H1 (cell line): Measurements from ENCODE around the gene FRMD5. TPM values are rescaled to one million over a fixed set of nuclear protein-coding genes. Genes with fewer than 3 reads are reported as not detected.
A peak's percentile ranks its signal among the peaks of the same experiment; 100 is the strongest.
"Not testable (repeated sequence)": the region's sequence is repeated elsewhere in the genome, so short reads cannot be mapped to it uniquely, and the experiment has no call there.

Experiments used
- CTCF ChIA-PET: fragments of 300-600 bp; sonication (Branson Sonifier 250); formaldehyde crosslinking; loops from one replicate; lab custom pipeline; 2021; ENCODE audit not compliant: partially characterized antibody; lab: Charles Lee
- POLR2A ChIA-PET: fragments of 300-600 bp; sonication (Branson Sonifier 250); formaldehyde crosslinking; loops from one replicate; lab custom pipeline; 2021; ENCODE audit warnings: inconsistent platforms; ENCODE audit not compliant: partially characterized antibody; lab: Charles Lee
- DNase-seq, 2 experiments: peaks; one replicate each; pipeline versions ENCODE4 v3.0.0 to v3.0.0-alpha.2; 2010 to 2022; ENCODE audit warnings: low spot score in 2 of 2, low read depth in 1 of 2, mixed read lengths in 1 of 2
- FAIRE-seq: peaks from 2 replicates; lab custom pipeline; 2011; peaks lifted over from hg19 to GRCh38; lab: Jason Lieb, UNC
- H2AFZ ChIP-seq: 2 replicates; pipeline ENCODE4 v1.8.1; 2012; ENCODE audit warnings: low read length, inconsistent platforms
- H2AK5ac ChIP-seq: 2 replicates; pipeline ENCODE4 v1.6.1; 2013; ENCODE audit warnings: low read depth, low read length
- H2BK120ac ChIP-seq: replicated peaks from 2 replicates; pipeline ENCODE3; 2013; ENCODE audit warnings: low read depth, low read length, inconsistent platforms
- H2BK12ac ChIP-seq: 2 replicates; pipeline ENCODE4 v1.6.1; 2013; ENCODE audit warnings: low read depth, low read length
- H2BK15ac ChIP-seq: 2 replicates; pipeline ENCODE4 v1.6.1; 2013; ENCODE audit warnings: low read length
- H2BK20ac ChIP-seq: 2 replicates; pipeline ENCODE4 v1.6.1; 2013; ENCODE audit warnings: low read length
- H2BK5ac ChIP-seq: 2 replicates; pipeline ENCODE4 v1.6.1; 2013; ENCODE audit warnings: low read depth, low read length
- H3K14ac ChIP-seq: 2 replicates; pipeline ENCODE4 v1.6.1; 2013; ENCODE audit warnings: inconsistent platforms; ENCODE audit not compliant: insufficient read length
- H3K18ac ChIP-seq: 2 replicates; pipeline ENCODE4 v1.6.1; 2013; ENCODE audit warnings: low read length; ENCODE audit errors: extremely low read depth
- H3K23ac ChIP-seq: 2 replicates; pipeline ENCODE4 v1.6.1; 2013; ENCODE audit warnings: inconsistent platforms; ENCODE audit not compliant: insufficient read length
- H3K23me2 ChIP-seq: 2 replicates; pipeline ENCODE4 v1.6.1; 2013; ENCODE audit warnings: low read depth, low read length
- H3K27ac ChIP-seq: 2 replicates; pipeline ENCODE4 v1.6.1; 2011; ENCODE audit warnings: low read depth, low read length, inconsistent platforms
- H3K27me3 ChIP-seq, 4 experiments: replicated peaks in 1 of 4; 1 replicate in 1 of 4; 2 replicates in 3 of 4; pipeline versions ENCODE4 v1.6.1 to v1.8.1; 2011 to 2013; ENCODE audit warnings: low read length in 3 of 4, mild to moderate bottlenecking in 3 of 4, inconsistent platforms in 2 of 4, mixed read lengths in 2 of 4, moderate library complexity in 1 of 4; ENCODE audit not compliant: control insufficient read depth in 3 of 4, insufficient read depth in 3 of 4; ENCODE audit errors: extremely low read depth in 1 of 4
- H3K36me3 ChIP-seq, 4 experiments: 2 replicates each; pipeline versions ENCODE4 v1.6.1 to v1.8.1; 2011 to 2013; ENCODE audit warnings: mild to moderate bottlenecking in 4 of 4, low read length in 3 of 4, moderate library complexity in 2 of 4, control low read depth in 1 of 4, inconsistent platforms in 1 of 4; ENCODE audit not compliant: insufficient read depth in 4 of 4, control insufficient read depth in 2 of 4
- H3K4ac ChIP-seq: replicated peaks from 2 replicates; pipeline ENCODE3; 2013; ENCODE audit warnings: low read length, low read depth, mixed read lengths, inconsistent platforms; ENCODE audit not compliant: insufficient read length
- H3K4me1 ChIP-seq, 4 experiments: replicated peaks in 1 of 4; 1 replicate in 1 of 4; 2 replicates in 3 of 4; pipeline versions ENCODE4 v1.6.1 to v1.8.1; 2011 to 2013; ENCODE audit warnings: low read length in 3 of 4, inconsistent platforms in 2 of 4, mixed read lengths in 1 of 4; ENCODE audit not compliant: insufficient read depth in 4 of 4, control insufficient read depth in 3 of 4
- H3K4me2 ChIP-seq, 2 experiments: 2 replicates each; pipeline versions ENCODE4 v1.6.1 to v1.8.1; 2011 to 2013; ENCODE audit warnings: low read depth in 2 of 2, low read length in 2 of 2, control low read depth in 1 of 2, inconsistent platforms in 1 of 2, mild to moderate bottlenecking in 1 of 2; ENCODE audit not compliant: insufficient read depth in 1 of 2
- H3K4me3 ChIP-seq, 4 experiments: fragments of 200-600, 300-600 bp in 1 of 4; sonication (generic), shearing (Covaris generic), sonication (Bioruptor Twin) in 1 of 4; 2 replicates each; pipeline versions ENCODE4 v1.5.1 to v1.8.1; 2011 to 2016; ENCODE audit warnings: low read length in 4 of 4, low read depth in 3 of 4, control low read depth in 2 of 4, inconsistent platforms in 2 of 4, mild to moderate bottlenecking in 2 of 4, mixed read lengths in 1 of 4, moderate library complexity in 1 of 4; ENCODE audit not compliant: insufficient read depth in 2 of 4; ENCODE audit errors: extremely low read depth in 1 of 4
- H3K56ac ChIP-seq: replicated peaks from 2 replicates; pipeline ENCODE3; 2013; ENCODE audit warnings: low read depth, mild to moderate bottlenecking, mixed read lengths, low read length, inconsistent platforms; ENCODE audit not compliant: insufficient read length
- H3K79me1 ChIP-seq: 2 replicates; pipeline ENCODE4 v1.6.1; 2013; ENCODE audit warnings: low read depth, low read length, control low read depth
- H3K79me2 ChIP-seq, 2 experiments: 2 replicates each; pipeline versions ENCODE4 v1.6.1 to v1.8.1; 2012 to 2013; ENCODE audit warnings: low read length in 2 of 2, mild to moderate bottlenecking in 2 of 2, inconsistent platforms in 1 of 2; ENCODE audit not compliant: insufficient read depth in 2 of 2, control insufficient read depth in 1 of 2
- H3K9ac ChIP-seq, 4 experiments: replicated peaks in 1 of 4; 1 replicate in 1 of 4; 2 replicates in 3 of 4; pipeline versions ENCODE4 v1.6.1 to v1.8.1; 2011 to 2013; ENCODE audit warnings: low read depth in 3 of 4, low read length in 3 of 4, control low read depth in 2 of 4, mild to moderate bottlenecking in 2 of 4, moderate library complexity in 2 of 4, inconsistent platforms in 1 of 4; ENCODE audit errors: extremely low read depth in 1 of 4
- H3K9me3 ChIP-seq, 2 experiments: 2 replicates each; pipeline versions ENCODE4 v1.6.1 to v1.8.1; 2012 to 2013; ENCODE audit warnings: mild to moderate bottlenecking in 2 of 2, moderate library complexity in 2 of 2, control low read depth in 1 of 2, inconsistent platforms in 1 of 2, low read depth in 1 of 2, low read length in 1 of 2, mixed read lengths in 1 of 2; ENCODE audit not compliant: insufficient read depth in 2 of 2
- H4K20me1 ChIP-seq, 2 experiments: replicated peaks in 1 of 2; 2 replicates each; pipeline versions ENCODE3 to v1.8.1; 2011 to 2013; ENCODE audit warnings: inconsistent platforms in 2 of 2, low read length in 2 of 2, mild to moderate bottlenecking in 1 of 2; ENCODE audit not compliant: insufficient read depth in 2 of 2, control insufficient read depth in 1 of 2
- H4K5ac ChIP-seq: 2 replicates; pipeline ENCODE4 v1.6.1; 2013; ENCODE audit warnings: low read length, low read depth, mixed read lengths, inconsistent platforms; ENCODE audit not compliant: insufficient read length
- H4K8ac ChIP-seq: 2 replicates; pipeline ENCODE4 v1.8.0; 2013; ENCODE audit warnings: mild to moderate bottlenecking, moderate library complexity, low read length, inconsistent platforms; ENCODE audit not compliant: insufficient read depth; ENCODE audit errors: extremely low read depth
- H4K91ac ChIP-seq: replicated peaks from 2 replicates; pipeline ENCODE3; 2013; ENCODE audit warnings: low read length, mixed read lengths, inconsistent platforms; ENCODE audit not compliant: insufficient read length
- RNF2 ChIP-seq: fragments of 200-900, 300-1000 bp; sonication (generic); IDR thresholded peaks from 2 replicates; pipeline ENCODE4 v1.7.1; 2016; ENCODE audit warnings: borderline replicate concordance, low read depth, mild to moderate bottlenecking, antibody characterized with exemption, low read length; ENCODE audit not compliant: poor library complexity, severe bottlenecking; ENCODE audit errors: missing control alignments
- WGBS, 2 experiments: shearing (Covaris generic) in 1 of 2; methylation state at CpG; one replicate each; pipeline versions ENCODE4 v1.1.6 to v1.1.7; 2013 to 2015; ENCODE audit warnings: low lambda C conversion rate in 2 of 2, mixed read lengths in 2 of 2, inconsistent platforms in 1 of 2, low coverage in 1 of 2, missing lambda C conversion rate in 1 of 2; ENCODE audit not compliant: insufficient replicate concordance in 2 of 2, insufficient coverage in 1 of 2, insufficient read length in 1 of 2; ENCODE audit errors: extremely low coverage in 1 of 2, missing lambda C conversion rate in 1 of 2; 5-methylcytosine and 5-hydroxymethylcytosine counted together
- polyA plus RNA-seq, 7 experiments: library from polyadenylated mRNA; depleted of rRNA in 3 of 7; stranded (reverse) in 5 of 7; unstranded in 2 of 7; fragments of >200 nt in 5 of 7; fragments of 200-250 nt in 2 of 7; gene quantifications; 1 replicate in 5 of 7; 2 replicates in 1 of 7; 4 replicates in 1 of 7; pipeline versions ENCODE4 v1.2.1 to v1.2.3, GENCODE V29; 2011 to 2013; ENCODE audit warnings: missing spikeins in 2 of 7, mixed read lengths in 2 of 7
- total RNA-seq: library from RNA; stranded (reverse); fragmentation: NEBNext Ultra II Directional; extraction: Animal tissue kit (Norgen Biotek cat#: 25700); gene quantifications from 2 replicates; pipeline ENCODE4 v1.2.1, GENCODE V29; 2021

FRMD5 gene
- total and polyA plus RNA-seq, 2 of the 8 experiments (the other 6 are each of a cell fraction or from before 2014, with no cell fraction given) = 10.1 to 12.6 TPM

- H3K23me2 ChIP-seq, H3K4ac ChIP-seq, H3K4me2 ChIP-seq, DNase-seq, H4K20me1 ChIP-seq, H3K23ac ChIP-seq, H2AFZ ChIP-seq, FAIRE-seq, H2BK5ac ChIP-seq, H3K27ac ChIP-seq, H3K79me1 ChIP-seq, CTCF ChIA-PET, H3K9me3 ChIP-seq, H3K4me1 ChIP-seq, H4K8ac ChIP-seq, H3K18ac ChIP-seq, H2AK5ac ChIP-seq, H3K4me3 ChIP-seq, H3K14ac ChIP-seq, H4K5ac ChIP-seq, H3K36me3 ChIP-seq, H2BK15ac ChIP-seq, H2BK12ac ChIP-seq, H2BK20ac ChIP-seq, H4K91ac ChIP-seq, H3K9ac ChIP-seq, H3K56ac ChIP-seq, H2BK120ac ChIP-seq: not testable (repeated sequence)
- WGBS, 2 experiments = 93% methylated on average over 11 of the region's 11 CpGs; no CpG with 5 or more reads in 1 of the 2 experiments
- peak; percentile 6 for TF ChIP-seq RNF2
- peaks cover 0 to 16% (median 4%) of the 10 kb centered on the region in 4 experiments; a peak in 4 of 7 replicates for H3K27me3 ChIP-seq
- H3K79me2 ChIP-seq = peaks cover 3 to 28% of the 10 kb centered on the region in 2 experiments
- POLR2A ChIA-PET = interaction anchor here (1.3 to 3.2 kb wide), 5 partner anchors 24 to 49 kb away, joined by 3 to 22 read pairs (median 10); partner anchors contain the start of genes ELL3, HYPK and SERINC4
Observed at GRCh38 chr15:43825305-43825704, 369.8 kb downstream of the FRMD5 start.
